Activated CD8-positive, alpha-beta memory T cell treated with anti-CD3 and anti-CD28 coated beads, Interleukin-2, amount 50 U/mL, for 1 hour (primary cell): ENCODE measurements around the gene CLEC19A.
"Not testable (repeated sequence)": the region's sequence is repeated elsewhere in the genome, so short reads cannot be mapped to it uniquely, and the experiment has no call there.

Source experiments
- DNase-seq: peaks from one replicate; pipeline ENCODE4 v3.0.0-alpha.2; 2020; ENCODE audit errors: extremely low read depth

CLEC19A gene

DNA sequence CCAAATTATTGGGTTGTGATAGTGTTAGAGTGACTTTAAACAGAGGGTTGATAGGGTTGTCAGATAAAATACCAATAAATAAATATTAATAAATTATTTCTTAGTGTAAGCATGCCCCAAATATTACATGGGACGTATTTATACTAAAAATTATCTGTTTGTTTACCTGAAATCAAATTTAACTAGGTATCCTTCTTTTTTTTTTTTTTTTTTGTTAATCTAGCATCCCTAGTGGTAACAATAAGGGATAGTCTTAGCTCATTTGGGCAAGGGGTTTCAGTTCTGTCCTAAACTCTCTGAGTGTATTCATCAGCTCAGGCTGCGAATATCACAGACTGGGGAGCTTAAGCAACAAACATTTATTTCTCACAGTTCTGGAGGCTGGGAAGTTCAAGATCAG lies 1.3 kb downstream of the CLEC19A start:
- DNase-seq = no peak

DNA sequence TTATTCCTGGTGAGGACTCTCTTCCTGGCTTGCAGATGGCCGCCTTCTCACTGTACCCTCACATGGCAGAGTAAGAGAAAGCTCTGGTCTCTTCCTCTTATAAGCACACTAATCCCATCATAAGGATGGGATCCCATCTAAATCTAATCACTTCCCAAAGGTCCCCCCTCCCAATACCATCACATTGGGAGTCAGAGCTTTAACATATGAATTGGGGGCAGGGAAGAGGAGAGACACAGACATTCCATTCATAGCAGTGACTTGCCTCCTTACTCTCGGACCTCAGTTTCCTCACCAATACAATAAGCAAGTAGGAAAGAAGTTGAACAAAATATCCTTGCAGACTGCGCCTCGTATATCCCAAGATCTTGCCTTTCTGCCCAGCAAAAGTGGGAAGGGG lies 1.7 kb downstream of the CLEC19A start:
- no peak for DNase-seq

DNA sequence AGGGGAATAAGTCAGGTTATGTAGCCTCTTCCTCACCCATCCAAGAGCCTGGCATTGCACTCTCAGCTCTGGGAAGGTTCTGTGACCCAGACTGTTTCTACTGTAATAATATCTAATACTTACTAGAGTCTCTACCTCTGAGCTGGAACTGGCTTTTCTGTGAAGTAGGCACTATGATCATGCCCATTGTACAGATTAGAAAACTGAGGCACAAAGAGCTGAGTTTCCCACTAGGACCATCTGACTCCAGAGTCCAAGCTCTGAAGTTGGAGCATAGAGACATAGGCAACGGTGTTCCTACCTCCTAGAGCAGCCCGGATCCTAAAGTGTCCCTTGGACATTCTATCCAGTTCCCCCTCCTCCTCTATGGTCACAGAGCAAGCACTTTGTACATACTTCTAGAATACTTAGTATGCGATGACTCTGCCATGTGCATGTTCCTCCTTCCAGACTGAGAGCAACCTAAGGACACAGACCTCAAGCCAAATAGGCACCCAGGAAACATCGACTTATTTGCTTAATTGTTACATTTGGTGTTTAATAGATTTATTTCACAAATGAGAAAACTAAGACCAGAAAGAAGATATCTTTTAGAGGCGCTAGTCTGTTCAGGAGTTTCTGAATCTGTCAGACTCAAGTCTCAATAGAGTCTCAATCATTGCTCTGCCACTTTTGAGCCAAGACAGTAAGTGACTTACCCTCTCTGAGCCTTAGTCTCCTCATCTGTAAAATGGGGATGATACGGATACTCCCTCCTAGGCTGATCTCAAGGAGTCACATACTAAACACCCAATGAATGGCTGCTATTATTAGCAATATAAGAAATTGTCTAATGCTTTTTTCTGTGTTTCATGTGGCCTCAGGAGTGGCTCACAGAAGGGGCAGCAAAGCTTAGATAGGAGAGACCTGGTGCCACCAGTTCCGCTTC lies 3.6 kb downstream of the CLEC19A start:
- no peak for DNase-seq

DNA sequence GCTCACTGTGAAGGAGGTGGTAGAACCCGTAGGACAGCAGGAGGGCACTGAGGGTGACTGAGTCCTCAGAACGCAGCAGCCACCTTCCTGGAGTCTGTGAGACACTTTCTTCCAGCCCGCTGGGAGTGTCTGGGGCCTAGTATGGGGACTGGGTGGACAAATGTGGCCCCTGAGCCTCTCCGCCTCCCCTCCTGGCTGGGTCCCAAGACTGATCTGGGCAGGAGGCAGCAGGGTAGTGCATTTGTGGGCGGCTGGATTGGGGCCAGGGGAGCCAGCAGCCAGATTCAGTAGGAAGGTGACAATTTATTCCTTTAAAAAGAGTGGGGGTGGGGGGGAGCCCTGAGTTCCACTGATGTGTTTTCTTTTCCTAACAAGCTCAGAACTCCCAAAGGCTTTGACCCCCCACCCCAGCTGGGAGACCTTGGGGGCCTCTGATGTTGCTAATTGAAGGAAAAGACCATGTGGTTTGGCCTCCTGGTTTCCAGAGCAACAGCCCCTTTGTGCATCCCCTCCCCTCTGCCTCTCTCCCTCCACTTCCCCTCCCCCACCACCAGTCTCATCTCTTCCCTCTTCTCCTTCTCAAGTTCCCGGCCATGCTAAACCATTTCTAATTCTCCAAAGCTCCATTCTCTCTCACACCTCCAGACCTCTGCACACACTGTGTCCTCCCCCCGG lies 4.4 kb downstream of the CLEC19A start:
- DNase-seq = no peak

DNA sequence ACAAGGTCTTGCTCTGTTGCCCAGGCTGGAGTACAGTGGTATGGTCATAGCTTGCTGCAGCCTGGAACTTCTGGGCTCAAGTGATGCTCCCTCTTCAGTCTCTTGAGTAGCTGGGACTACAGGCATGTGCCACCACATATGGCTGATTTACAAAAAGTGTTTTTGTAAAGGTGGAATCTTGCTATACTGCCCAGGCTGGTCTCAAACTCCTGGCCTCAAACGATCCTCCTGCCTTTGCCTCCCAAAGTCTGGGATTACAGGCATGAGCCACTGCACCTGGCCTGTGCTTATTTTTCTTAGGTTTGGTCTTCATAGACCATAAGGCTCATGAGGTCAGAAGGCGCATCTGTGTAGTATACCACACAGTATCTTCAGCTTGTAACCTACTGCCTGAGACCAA lies 5.3 kb downstream of the CLEC19A start:
- no peak for DNase-seq

DNA sequence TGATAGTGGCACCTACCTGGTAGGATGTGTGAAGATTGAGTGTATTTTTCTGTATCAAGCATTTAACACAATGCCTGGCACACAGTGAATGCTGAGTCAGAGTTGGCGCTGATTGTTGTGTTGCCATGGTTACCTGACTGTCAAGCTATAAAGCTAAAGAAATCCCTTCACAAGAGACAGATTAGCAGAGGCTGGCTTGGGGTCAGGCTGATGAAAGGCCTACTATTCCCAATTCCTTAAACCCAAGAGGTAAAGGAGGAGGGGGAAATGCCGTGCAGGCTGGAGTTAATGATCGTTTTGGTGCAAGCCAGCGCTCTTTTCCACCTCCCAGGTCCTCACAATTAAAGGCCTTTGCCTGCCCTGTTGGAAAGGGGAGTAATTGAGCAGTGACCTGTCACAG lies 5.9 kb downstream of the CLEC19A start:
- DNase-seq = no peak

DNA sequence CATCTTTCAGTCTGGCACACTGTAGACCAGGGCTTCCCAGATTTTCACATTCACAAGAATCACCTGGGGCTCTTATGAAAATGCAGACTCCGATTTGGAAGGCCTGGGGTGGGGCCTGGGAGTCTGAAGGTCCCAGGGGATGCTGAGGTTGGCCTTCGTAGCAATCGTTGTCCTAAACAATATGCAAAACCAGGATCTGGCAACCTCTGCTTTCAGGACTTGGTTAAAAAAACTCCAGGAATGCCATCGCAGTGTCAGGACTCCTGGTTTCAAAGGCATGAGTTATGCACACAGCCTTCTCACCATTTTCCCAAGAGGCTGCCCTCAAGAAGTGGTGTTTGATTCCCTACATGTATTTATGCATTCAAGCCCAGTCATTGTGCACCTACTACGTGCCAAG lies 6.7 kb downstream of the CLEC19A start:
- no peak for DNase-seq

DNA sequence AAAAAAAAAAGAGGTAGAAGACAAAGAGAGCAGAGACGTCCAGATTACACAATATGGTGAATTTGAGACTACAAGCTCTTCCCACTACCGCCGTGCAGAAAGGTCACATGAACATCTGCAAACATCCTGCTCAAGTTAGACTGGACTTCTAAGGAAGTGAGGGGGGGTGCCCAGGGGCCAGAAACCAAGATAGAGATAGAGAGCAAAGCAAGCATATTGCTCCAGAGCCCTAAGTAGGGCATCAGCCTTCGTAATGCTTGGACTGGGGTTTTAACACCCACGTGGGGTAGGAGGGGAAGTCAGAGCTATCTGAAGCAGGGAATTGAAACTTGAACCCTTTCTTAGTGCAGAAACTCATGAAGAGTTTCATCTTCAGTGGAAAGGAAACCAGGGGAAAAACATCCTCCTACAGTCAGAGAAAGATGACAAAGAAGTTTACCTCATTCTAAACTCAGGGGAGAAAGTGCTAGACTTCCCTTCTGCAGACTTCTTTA lies 8.7 kb downstream of the CLEC19A start:
- DNase-seq = no peak

DNA sequence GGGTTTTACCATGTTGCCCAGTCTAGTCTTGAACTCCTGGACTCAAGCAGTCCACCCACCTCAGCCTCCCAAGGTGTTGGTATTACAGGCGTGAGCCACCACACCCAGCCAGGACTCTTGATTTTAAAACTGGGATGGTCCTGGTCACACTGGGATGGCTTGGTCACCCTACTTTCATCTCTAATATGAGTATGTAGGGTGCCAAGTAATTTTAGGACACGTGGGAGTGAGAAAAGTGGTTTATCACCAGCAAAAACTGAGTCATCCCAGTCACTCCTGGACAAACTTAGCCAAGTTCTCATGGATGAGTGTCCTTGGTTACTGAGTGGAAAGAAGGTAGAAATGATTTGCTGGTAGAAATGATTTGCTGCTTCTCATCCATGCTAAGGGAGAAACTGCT lies 9.9 kb downstream of the CLEC19A start:
- no peak for DNase-seq

DNA sequence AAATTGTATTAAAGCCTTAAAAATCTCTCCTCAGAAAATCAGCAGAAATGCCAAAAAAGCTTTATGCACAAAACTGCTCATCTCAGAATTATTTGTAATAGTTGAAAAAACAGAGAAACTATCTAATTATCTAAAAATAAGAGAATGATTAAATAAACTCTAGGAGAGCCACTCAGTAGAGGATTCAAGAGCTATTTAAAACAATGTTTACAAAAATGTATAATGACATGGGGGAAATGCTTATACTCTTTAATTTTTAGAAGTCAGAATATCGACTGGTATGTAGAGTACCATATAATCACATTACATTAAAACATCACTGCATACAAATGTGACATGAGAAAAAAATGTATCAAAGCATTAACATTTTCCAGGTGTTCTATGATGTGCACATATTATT lies 11.9 kb downstream of the CLEC19A start:
- DNase-seq = no peak

DNA sequence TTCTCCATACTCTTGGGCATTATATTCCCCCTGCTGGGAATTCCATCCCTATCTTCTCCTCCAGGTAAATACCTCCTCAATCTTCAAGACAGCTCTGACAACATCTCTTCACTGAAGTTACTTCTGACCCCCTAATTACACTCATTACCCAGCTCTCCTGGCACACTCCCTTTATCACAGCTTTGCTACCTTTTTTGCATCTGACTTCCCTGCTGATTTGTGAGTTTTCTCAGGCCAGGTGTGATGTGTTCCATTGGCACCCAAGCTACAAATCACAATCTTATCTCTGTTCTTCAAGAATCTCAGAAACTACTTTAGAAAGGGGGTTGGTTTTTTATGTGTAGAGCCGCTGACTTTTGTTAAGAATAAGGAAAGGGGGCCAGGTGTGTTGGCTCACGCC lies 14.0 kb downstream of the CLEC19A start:
- DNase-seq = no peak

DNA sequence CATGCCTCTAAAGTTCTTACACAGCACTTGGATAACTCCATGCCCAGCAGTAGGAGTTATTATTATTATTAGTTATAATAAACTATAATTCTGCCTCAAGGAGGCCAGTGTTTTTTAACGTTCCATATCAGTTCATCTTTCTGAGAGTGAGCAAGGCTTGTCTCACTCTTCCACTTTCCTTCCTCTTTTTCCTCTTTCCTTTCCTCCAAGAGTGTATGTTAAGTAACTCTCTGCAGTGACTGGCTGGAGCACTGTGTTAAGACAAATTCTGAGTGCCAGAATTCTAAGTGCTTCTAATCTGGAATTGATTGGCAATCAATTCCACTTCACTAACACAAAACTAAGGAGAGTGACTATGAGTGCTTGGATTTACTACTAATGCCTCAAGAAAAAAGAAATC lies 16.4 kb downstream of the CLEC19A start:
- no peak for DNase-seq

DNA sequence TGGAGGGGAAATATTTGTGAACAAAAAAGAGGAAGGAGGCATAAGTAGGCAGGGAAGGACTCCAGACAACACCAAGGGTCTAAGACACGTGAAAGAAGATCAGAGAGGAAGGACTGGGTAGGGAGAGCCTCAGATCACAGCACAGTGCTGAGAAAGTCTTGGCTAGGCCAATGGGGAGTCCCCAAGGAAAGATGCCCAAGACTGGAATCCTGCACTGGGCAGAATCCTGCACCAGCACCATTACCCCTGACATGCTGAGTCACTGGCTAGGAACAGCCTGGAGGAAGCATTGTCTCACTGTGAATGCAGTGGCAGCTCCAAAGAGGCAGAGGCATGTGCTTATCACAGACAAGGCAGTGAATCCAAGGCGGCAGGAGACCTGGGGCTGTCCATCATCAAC lies 19.2 kb downstream of the CLEC19A start:
- DNase-seq = no peak

DNA sequence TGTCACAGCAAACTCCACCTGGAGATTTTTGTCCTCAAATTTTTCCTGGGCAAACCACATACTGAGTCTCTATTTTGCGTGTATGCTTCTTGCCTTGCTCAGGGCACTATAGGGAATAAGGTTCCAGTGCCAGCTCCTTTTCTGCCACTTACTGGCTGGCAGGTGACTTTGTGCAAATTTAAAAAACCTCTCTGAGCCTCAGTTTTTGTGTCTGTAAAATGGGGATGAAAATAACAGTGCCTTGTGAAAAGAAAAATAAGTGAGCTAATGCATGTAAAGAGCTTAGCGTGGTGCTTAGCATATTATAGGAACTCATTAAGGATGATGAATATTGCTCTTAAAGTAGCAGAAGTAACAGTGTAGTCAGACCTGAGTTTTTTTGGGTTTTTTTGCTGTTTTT lies 19.9 kb downstream of the CLEC19A start:
- DNase-seq = no peak

DNA sequence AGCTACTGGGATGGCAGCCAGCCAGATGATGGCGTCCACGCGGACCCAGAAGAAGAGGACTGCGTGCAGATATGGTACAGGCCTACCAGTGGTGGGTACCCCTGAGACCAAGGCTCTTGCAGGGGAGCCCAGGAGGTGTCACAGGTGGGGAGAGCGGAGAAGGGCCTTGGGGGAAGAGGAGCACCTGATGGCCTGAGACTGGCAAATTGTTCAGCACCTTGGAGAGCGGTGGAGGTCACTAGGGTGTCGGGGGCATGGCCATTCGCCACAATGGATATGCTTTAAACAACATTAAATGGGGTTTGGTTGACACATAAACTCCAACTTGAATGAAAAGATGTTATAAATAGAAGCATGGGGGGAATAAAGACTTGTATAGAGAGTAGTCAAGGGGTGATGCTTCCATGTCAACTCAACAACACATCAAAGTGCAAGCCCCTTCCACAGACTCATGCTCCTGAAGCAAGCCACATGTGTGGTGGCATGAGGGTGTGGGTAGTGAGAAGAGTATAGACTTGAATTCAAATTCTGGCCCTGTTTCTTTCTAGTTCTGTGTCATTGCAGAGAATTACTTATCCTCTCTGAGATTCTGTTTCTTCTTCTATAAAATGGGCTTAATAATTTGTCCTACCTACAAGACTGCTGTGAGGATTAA lies 22.2 kb downstream of the CLEC19A start:
- no peak for DNase-seq

DNA sequence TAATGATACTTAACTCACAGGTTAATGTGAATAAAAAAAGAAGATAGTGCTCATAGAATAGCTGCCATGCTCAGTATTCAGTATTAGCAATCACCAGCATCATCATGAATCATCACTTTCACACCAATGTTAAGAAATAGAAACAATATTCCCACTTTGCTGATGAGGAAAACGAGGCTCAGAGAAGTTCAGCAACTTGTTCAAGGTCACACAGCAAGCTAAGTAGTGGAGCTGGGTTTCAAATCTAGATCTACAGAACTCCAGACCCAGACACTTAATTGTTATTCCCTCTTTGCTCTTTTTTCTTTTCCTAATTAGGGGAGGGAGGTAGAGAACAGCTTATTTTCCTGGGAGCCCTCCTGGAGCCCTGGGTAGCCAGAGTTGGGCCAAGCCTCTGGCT lies 22.9 kb downstream of the CLEC19A start:
- DNase-seq = no peak

DNA sequence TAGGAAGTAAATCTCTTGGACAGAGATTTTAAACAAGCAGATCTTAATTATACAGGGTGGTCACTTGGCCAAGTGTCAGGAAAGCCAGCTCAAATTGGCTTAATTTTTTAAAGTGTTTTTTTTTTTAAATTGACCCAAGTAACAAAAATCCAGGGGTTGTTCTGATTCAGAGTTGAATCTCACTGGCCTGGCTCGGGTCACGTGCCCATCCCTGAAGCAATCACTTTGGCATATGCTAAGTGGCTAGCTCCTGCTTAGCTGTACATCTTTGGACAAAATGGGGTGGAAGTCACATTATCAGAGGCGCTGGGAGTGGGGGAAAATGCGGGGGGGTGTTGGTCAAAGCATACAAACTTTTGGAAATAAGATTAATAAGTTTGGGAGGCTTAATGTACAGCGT lies 23.6 kb downstream of the CLEC19A start:
- DNase-seq = no peak

DNA sequence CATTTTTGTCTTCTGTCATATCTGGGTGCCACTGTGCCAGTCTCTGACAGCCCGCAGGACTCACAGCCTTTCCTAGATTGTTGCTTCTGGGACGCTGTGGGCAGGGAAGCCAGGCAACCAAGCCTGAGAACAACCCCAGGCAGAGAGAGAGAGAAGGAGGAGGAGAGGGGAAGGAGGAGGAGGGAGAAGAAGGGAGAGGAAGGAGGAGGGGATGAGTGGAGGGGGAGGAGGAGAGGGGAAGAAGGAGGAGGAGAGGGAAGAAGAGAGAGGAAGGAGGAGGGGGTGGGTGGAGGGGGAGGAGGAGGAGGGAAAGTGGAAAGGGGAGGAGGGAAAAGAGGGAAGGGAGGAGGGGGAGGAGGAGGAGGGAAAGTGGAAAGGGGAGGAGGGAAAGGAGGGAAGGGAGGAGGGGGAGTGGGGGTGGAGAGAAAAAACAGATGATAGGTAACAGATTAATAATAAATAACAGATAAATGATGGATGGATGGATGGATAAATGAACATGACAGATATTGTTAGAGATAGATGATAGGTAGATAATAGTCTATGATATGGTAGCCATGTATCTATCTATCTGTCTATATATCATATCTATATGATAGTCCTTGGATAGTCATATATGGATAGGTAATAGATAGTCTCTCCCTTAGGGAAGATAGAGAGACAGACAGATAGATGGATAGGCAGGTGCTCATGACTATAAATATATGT lies 29.3 kb downstream of the CLEC19A start:
- DNase-seq = no peak

DNA sequence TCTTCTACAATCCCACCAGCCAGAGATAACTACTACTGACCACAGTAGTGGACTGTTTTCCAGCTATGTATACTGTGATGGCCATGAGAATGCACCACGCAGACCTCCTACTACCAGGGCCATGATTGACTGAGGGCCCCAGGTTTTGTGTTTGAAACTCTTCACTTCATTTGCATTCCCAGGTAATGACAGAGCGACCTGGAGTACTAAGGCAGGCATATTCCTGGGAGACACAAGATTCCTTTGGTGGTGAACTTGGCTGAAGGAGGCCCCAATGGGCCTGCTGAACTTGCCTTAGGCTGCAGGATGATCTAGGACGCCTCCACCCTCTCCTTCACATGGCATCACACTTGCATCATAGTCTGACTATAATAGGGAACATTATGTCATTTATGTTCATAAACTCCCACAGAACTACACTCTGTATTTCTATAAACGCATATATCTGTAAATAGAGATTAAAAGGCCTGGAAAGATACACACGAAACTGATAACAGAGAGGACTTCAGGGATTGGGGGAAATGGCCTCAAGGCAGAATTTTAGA lies 30.4 kb downstream of the CLEC19A start:
- no peak for DNase-seq

DNA sequence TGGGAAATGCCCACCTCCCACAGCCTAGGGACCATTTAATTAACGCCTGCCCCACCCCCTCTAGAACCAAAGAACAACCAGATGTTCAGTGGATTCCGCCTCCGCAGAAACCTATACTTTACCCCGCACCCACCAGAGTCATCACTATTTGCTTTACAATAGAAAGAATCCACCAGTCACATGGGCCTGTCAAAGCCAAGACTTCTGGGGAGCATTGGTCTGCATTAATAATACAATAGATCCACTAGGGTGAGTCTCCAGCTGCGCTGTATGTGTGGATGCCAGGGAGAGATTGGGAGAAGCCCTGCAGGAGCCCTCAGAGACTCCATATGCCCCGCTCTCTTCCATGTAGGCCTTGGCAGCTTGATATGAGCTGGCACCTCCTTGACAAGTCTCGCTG lies 31.3 kb downstream of the CLEC19A start:
- DNase-seq = no peak

DNA sequence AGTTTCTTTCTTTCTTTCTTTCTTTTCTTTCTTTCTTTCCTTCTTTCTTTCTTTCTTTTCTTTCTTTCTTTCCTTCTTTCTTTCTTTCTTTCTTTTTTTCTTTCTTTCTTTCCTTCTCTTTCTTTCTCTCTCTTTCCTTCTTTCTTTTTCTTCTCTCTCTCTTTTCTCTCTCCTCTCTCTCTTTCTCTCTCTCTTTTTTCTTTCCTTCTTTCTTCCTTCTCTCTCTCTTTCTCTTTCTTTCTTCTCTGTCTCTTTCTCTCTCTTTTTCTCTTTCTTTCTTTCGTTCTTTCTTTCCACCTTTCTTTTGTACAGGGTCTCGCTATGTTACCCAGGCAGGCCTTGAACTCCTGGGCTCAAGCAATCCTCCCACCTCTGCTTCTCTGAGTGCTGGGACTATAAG lies 35.7 kb downstream of the CLEC19A start:
- DNase-seq = not testable (repeated sequence)

DNA sequence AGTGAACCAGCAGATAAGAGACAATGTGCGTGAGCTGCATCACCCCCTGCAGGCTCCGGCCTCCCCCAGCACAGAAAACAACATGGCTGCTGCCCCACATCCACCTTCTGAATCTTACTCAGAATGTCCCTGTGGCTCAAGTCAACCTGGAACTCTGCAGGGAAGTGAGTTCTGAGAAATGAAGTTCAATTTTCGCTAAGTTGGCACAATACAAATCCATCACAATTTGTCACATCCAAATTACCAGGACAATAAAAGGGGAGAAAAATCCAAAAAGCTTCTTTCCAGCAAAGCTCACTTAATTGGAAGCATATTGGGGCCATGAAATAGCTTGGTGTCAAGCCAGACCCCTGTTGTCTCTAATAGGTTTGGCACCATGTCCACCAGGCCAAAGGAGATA lies 38.1 kb downstream of the CLEC19A start:
- no peak for DNase-seq
